Endothelial cell of umbilical vein (primary cell): ENCODE data around the gene MBD6. TPM values are rescaled to one million over a fixed set of nuclear protein-coding genes. Genes with fewer than 3 reads are reported as not detected.
A peak's percentile ranks its signal among the peaks of the same experiment; 100 is the strongest.

Source experiments
- BruUV-seq: library from RNA; stranded (reverse); fragments of 400-500 nt; replicated peaks from 2 replicates; lab custom pipeline; 2021; lab: Mats Ljungman, UMichigan
- CTCF ChIA-PET: fragments of 300-600, 350-600 bp; sonication (Branson Sonifier 250); formaldehyde crosslinking; loops from one replicate; lab custom pipeline; 2021; ENCODE audit warnings: antibody characterized with exemption, inconsistent platforms; lab: Charles Lee
- POLR2A ChIA-PET: fragments of 300-600, 350-600 bp; sonication (Branson Sonifier 250); formaldehyde crosslinking; loops from one replicate; lab custom pipeline; 2021; ENCODE audit warnings: antibody characterized with exemption, inconsistent platforms; lab: Charles Lee
- DNase-seq: peaks from one replicate; pipeline ENCODE4 v3.0.0-alpha.2; 2011; ENCODE audit warnings: low read depth, low spot score
- FAIRE-seq: peaks from 2 replicates; lab custom pipeline; 2011; peaks lifted over from hg19 to GRCh38; lab: Jason Lieb, UNC
- H2AFZ ChIP-seq: 2 replicates; pipeline ENCODE4 v1.6.0; 2012; ENCODE audit warnings: low read depth, low read length, control low read depth, inconsistent platforms
- H3K27ac ChIP-seq: 2 replicates; pipeline ENCODE4 v1.5.1; 2011; ENCODE audit warnings: low read depth, mild to moderate bottlenecking, control low read depth, low read length, moderate library complexity; ENCODE audit not compliant: insufficient read depth
- H3K27me3 ChIP-seq, 2 experiments: 2 replicates each; pipeline versions ENCODE4 v1.6.0 to v1.6.1; 2011; ENCODE audit warnings: low read length in 2 of 2, mixed read lengths in 1 of 2; ENCODE audit not compliant: control insufficient read depth in 2 of 2, insufficient read depth in 2 of 2
- H3K36me3 ChIP-seq, 2 experiments: 2 replicates in 1 of 2; 3 replicates in 1 of 2; pipeline ENCODE4 v1.5.1; 2011; ENCODE audit warnings: low read length in 2 of 2, mild to moderate bottlenecking in 1 of 2, moderate library complexity in 1 of 2; ENCODE audit not compliant: control insufficient read depth in 2 of 2, insufficient read depth in 2 of 2; ENCODE audit errors: extremely low read depth in 1 of 2
- H3K4me1 ChIP-seq: 3 replicates; pipeline ENCODE4 v1.5.1; 2011; ENCODE audit warnings: mild to moderate bottlenecking, low read length; ENCODE audit not compliant: control insufficient read depth, insufficient read depth; ENCODE audit errors: extremely low read depth
- H3K4me2 ChIP-seq: 2 replicates; pipeline ENCODE4 v1.6.1; 2011; ENCODE audit warnings: low read length, control low read depth, mixed read lengths; ENCODE audit not compliant: insufficient read depth
- H3K4me3 ChIP-seq, 3 experiments: fragments of 200-600 bp in 1 of 3; sonication (generic), shearing (Covaris generic) in 1 of 3; replicated peaks in 1 of 3; 2 replicates each; pipeline ENCODE4 v1.5.1; 2011 to 2016; ENCODE audit warnings: control low read depth in 3 of 3, low read length in 3 of 3, mild to moderate bottlenecking in 2 of 3, inconsistent platforms in 1 of 3, low read depth in 1 of 3, moderate library complexity in 1 of 3; ENCODE audit not compliant: insufficient read depth in 1 of 3
- H3K79me2 ChIP-seq: 2 replicates; pipeline ENCODE4 v1.6.0; 2012; ENCODE audit warnings: low read length, inconsistent platforms; ENCODE audit not compliant: control insufficient read depth, insufficient read depth
- H3K9ac ChIP-seq: replicated peaks from 2 replicates; pipeline ENCODE3; 2011; ENCODE audit warnings: low read length, control low read depth; ENCODE audit not compliant: insufficient read depth; ENCODE audit errors: extremely low read depth
- H3K9me1 ChIP-seq: replicated peaks from 3 replicates; pipeline ENCODE4 v1.6.0; 2011; ENCODE audit warnings: mild to moderate bottlenecking, low read length; ENCODE audit not compliant: control insufficient read depth, insufficient read depth; ENCODE audit errors: extremely low read depth
- H3K9me3 ChIP-seq: replicated peaks from 2 replicates; pipeline ENCODE4 v1.5.1; 2012; ENCODE audit warnings: low read length, inconsistent platforms; ENCODE audit not compliant: control insufficient read depth, insufficient read depth
- H4K20me1 ChIP-seq: replicated peaks from 2 replicates; pipeline ENCODE3; 2011; ENCODE audit warnings: mild to moderate bottlenecking, low read length; ENCODE audit not compliant: control insufficient read depth, insufficient read depth; ENCODE audit errors: extremely low read depth
- EZH2 ChIP-seq: IDR thresholded peaks from 2 replicates; pipeline ENCODE4 v1.6.1; 2012; ENCODE audit warnings: borderline replicate concordance, low read depth, mild to moderate bottlenecking, moderate library complexity, low read length, inconsistent platforms; ENCODE audit not compliant: severe bottlenecking
- FOS ChIP-seq: IDR thresholded peaks from 2 replicates; pipeline ENCODE4 v1.6.1; 2011; ENCODE audit warnings: mild to moderate bottlenecking, low read length, moderate library complexity, borderline replicate concordance; ENCODE audit not compliant: insufficient read depth
- MYC ChIP-seq: IDR thresholded peaks from one replicate; pipeline ENCODE4 v1.6.1; 2011; ENCODE audit warnings: mild to moderate bottlenecking, low read depth, low read length
- POLR2AphosphoS5 ChIP-seq: IDR thresholded peaks from 2 replicates; pipeline ENCODE4 v1.6.1; 2012; ENCODE audit warnings: low read depth, mild to moderate bottlenecking, control low read depth, low read length, moderate library complexity; ENCODE audit not compliant: insufficient read depth
- dilution Hi-C: fragments of 300-500 bp; cut with MboI; formaldehyde crosslinking; loops from one replicate; pipeline ENCODE4 v1.15.0; 2019; ENCODE audit warnings: low sequenced_read_pairs; ENCODE audit not compliant: extremely low pct_ligation_motif_present
- intact Hi-C: fragments of 100-400 bp; cut with micrococcal nuclease; formaldehyde crosslinking; loops from one replicate; pipeline ENCODE4 v1.10.0; 2022
- polyA plus RNA-seq, 4 experiments: library from polyadenylated mRNA; depleted of rRNA in 3 of 4; stranded (reverse) in 3 of 4; unstranded in 1 of 4; fragments of >200 nt; gene quantifications; 2 replicates each; pipeline versions ENCODE4 v1.2.1 to v1.2.3, GENCODE V29; 2011 to 2012; ENCODE audit warnings: missing spikeins in 1 of 4
- total RNA-seq: library from RNA; stranded (reverse); gene quantifications from 2 replicates; pipeline ENCODE4 v1.2.3, GENCODE V29; 2021
- TF ChIP-seq, protein P1 (sequence below), 2 donors: IDR thresholded peaks; 1 replicate in 1 of 2; 2 replicates in 1 of 2; pipeline ENCODE4 v1.5.1; 2011; ENCODE audit warnings: low read length in 2 of 2, mild to moderate bottlenecking in 2 of 2, moderate library complexity in 2 of 2, control low read depth in 1 of 2, inconsistent platforms in 1 of 2, low read depth in 1 of 2; ENCODE audit not compliant: insufficient read depth in 1 of 2; ENCODE audit errors: extremely low read depth in 1 of 2

Gene MBD6
- total and polyA plus RNA-seq, 2 donors (not counting 3 experiments of a cell fraction or from before 2014, with no cell fraction given), result 10.6 to 95.2 TPM

DNA sequence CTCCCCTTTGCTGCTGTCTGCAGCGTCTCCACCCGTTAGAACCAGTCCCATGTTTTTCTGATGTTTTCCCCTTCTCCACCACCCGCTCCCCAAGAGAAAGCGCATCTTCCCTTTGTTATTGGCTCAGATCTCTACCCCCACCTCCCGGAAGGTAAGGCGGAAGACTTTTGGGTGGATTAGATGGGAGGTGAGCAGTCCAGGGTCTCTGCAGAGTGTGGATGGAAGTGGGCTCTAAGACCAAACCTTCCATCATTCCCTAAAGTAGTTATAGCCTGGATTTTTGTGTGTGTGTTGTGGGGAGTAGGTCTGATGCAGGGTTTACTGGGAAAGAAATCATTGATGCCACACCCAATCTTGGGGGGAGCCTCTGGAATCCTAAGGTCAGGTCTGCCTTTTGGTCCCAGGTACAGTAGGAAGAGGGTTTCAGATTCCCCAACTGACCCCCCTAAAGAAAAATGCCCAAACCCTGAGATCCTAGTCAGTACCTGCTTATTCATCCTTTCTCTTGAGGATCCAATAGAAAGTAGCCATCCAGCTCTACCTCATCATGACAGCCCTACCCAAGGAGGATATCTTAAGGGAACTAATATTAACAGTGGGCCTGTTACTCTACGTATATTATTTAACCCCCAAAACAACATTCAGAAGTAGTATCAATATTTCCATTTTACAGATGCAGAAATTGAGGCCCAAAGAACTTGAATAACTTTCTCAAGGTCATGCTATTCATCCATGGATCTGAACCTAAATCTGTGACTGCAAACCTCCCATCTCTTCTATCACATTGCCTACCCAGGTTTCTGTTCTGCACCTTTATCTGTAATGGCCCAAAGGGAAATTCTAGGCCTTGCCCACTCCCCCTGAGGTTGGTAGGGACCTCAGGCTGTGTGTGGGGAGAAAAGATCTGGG lies 28.3 kb downstream of the MBD6 start:
- no peaks in the 10 kb centered on the region for H3K9me3 ChIP-seq
- intact Hi-C loops (no loop called here), dilution Hi-C loops (no loop called here)
- peaks cover 6% of the 10 kb centered on the region for H3K4me1 ChIP-seq
- no peak overlapping the region for H3K9ac ChIP-seq
- no TSS peak for BruUV-seq
- POLR2A ChIA-PET, result no interaction called here
- H3K27ac ChIP-seq, result no peak overlapping the region
- H3K9me1 ChIP-seq, result no peaks in the 10 kb centered on the region
- no peaks in the 10 kb centered on the region for H4K20me1 ChIP-seq
- no peaks in the 10 kb centered on the region for H3K36me3 ChIP-seq
- CTCF ChIA-PET, result no interaction called here
- H2AFZ ChIP-seq, result no peak overlapping the region
- peak; percentile 32 for TF ChIP-seq EZH2
- TF ChIP-seq, protein P1, sequence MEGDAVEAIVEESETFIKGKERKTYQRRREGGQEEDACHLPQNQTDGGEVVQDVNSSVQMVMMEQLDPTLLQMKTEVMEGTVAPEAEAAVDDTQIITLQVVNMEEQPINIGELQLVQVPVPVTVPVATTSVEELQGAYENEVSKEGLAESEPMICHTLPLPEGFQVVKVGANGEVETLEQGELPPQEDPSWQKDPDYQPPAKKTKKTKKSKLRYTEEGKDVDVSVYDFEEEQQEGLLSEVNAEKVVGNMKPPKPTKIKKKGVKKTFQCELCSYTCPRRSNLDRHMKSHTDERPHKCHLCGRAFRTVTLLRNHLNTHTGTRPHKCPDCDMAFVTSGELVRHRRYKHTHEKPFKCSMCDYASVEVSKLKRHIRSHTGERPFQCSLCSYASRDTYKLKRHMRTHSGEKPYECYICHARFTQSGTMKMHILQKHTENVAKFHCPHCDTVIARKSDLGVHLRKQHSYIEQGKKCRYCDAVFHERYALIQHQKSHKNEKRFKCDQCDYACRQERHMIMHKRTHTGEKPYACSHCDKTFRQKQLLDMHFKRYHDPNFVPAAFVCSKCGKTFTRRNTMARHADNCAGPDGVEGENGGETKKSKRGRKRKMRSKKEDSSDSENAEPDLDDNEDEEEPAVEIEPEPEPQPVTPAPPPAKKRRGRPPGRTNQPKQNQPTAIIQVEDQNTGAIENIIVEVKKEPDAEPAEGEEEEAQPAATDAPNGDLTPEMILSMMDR (IDR thresholded peaks at IDR 0.05; ENCODE audit: extremely low read depth in 1 of 2, insufficient read depth in 1 of 2, low read depth in 1 of 2, low read length in 2 of 2), result no peak
- peaks cover 9% of the 10 kb centered on the region for H3K79me2 ChIP-seq
- H3K4me2 ChIP-seq, result no peak overlapping the region
- H3K27me3 ChIP-seq, result peaks cover 51 to 52% of the 10 kb centered on the region in 2 experiments
- no peak for DNase-seq
- H3K4me3 ChIP-seq, result no peak overlapping the region
- FAIRE-seq, result no peak

DNA sequence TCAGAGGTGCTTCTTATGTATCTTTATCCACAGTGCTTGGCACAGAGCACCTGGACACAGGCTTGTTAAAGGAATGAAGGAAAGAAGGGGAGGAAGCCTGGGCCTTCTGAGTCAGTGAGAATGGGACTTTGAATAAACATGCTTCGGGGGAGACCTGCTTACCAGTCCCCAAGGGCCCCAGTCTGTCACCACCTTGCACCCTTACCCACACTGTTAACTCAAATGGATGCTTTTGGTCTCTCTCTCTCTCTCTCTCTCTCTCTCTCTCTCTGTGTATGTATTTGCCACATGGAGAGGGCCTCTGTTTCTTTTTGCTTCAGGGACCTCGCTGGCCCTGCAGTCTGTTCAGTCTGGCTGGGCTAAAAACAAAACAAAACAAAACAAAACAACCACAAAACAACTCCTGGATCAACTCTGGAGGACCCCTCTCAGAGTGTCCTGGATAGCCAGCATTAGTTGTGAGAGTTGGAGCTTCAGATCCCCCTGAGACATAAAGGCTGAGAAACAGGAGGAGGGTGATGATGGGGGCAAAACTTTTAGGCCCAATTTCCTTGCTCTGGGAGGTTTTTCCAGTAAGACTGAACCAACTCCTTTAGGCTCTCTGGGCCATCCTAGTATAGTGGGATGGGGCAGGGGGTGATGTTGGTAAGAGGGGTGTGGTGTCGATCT lies 29.1 kb downstream of the MBD6 start:
- intact Hi-C loops, result no loop called here
- TF ChIP-seq, protein P1 (IDR thresholded peaks at IDR 0.05; ENCODE audit: extremely low read depth in 1 of 2, insufficient read depth in 1 of 2, low read depth in 1 of 2, low read length in 2 of 2), result no peak
- no peak for TF ChIP-seq MYC
- TF ChIP-seq FOS, result no peak
- no peak for TF ChIP-seq POLR2AphosphoS5
- POLR2A ChIA-PET, result no interaction called here
- H3K27ac ChIP-seq, result no peak overlapping the region
- no peak overlapping the region for H3K4me2 ChIP-seq
- CTCF ChIA-PET, result interaction anchor here (2.0 kb wide), 1 partner anchor 32 kb away, joined by 6 read pairs; no protein-coding TSS in a partner anchor
- H2AFZ ChIP-seq, result no peak overlapping the region
- peaks cover under 1% of the 10 kb centered on the region for H3K79me2 ChIP-seq
- DNase-seq (no peak), FAIRE-seq (no peak)
- H3K27me3 ChIP-seq, result peaks cover 51 to 52% of the 10 kb centered on the region in 2 experiments
- H3K9me1 ChIP-seq, result no peaks in the 10 kb centered on the region
- no peaks in the 10 kb centered on the region for H3K9me3 ChIP-seq
- H3K4me1 ChIP-seq, result no peaks in the 10 kb centered on the region
- no peaks in the 10 kb centered on the region for H4K20me1 ChIP-seq
- dilution Hi-C loops, result no loop called here
- H3K9ac ChIP-seq, result no peak overlapping the region
- no peaks in the 10 kb centered on the region for H3K36me3 ChIP-seq
- no peak overlapping the region for H3K4me3 ChIP-seq
- no TSS peak for BruUV-seq
